Measurements from ENCODE around the gene CACNA1C.

Gene CACNA1C

DNA sequence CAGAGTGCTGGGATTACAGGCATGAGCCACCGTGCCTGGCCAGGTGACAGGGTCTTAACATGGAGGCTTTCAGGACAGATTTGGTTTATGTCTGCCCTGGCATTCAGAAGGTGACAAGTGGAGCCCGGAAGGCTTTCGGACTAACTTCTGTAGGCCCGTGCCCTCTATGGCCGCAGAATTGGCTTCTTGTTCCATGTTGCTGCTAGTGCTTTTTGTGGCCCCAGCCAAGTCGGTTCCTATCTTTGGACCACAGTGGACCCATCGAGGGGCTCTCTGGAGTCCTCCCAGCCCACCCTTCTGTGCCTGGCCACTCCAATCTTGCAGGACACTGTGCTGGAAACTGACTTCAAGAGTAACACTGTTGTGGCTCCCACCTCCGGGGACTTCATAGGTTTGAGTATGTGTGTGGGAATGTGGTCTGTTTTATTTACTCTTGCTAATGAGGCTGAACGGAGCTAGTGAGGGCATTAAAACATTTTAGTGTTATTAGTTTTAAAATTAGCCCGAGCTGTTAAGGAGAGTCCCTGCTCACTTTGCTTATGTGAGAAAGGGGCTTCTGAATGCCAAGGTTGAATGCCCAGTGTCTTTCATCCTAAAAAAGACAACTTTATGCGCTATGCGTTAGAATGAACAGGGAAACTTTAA is 245.9 kb downstream of the CACNA1C start:
- DNase-seq (ENCODE audit: low spot score) = no peak

DNA sequence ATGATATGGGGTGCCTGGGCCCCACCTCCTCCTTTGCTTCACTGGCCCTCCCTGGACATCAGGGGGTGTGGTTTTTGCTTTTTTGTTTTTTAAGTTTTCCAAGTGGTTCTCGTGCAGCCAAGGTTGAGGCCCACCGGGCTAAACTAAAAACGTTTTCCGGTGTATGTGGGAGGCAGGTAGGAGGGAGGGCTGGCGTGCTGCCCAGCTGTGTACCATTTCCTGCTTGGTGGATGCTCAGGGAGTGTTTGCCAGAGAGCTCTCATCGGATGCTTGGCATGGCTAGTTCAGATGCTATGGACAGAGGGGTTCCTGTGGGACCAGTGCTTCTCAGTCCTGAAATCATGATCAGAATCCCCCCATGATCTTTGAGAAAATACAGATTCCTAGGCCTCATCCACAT is 246.4 kb downstream of the CACNA1C start:
- DNase-seq (ENCODE audit: low spot score) = no peak

DNA sequence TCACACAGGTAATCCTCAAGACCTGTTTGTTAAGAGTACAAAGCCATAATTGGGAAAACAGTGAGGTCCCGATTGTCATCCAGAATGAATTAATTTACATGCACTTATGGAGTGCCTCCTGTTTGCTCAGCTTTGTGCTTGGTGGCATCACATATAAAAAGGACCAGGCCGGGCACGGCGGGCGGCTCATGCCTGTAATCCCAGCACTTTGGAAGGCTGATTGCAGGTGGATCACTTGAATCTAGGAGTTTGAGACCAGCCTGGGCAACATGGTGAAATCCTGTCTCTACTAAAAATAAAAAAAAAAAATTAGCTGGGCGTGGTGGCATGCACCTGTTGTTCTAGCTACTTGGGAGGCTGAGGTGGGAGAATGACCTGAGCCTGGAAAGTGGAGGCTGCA is 247.4 kb downstream of the CACNA1C start:
- DNase-seq (ENCODE audit: low spot score) = no peak

- DNase-seq (ENCODE audit: low spot score) = no peak
Measured at GRCh38 chr12:2300886-2301285, 248.1 kb downstream of the CACNA1C start.

DNA sequence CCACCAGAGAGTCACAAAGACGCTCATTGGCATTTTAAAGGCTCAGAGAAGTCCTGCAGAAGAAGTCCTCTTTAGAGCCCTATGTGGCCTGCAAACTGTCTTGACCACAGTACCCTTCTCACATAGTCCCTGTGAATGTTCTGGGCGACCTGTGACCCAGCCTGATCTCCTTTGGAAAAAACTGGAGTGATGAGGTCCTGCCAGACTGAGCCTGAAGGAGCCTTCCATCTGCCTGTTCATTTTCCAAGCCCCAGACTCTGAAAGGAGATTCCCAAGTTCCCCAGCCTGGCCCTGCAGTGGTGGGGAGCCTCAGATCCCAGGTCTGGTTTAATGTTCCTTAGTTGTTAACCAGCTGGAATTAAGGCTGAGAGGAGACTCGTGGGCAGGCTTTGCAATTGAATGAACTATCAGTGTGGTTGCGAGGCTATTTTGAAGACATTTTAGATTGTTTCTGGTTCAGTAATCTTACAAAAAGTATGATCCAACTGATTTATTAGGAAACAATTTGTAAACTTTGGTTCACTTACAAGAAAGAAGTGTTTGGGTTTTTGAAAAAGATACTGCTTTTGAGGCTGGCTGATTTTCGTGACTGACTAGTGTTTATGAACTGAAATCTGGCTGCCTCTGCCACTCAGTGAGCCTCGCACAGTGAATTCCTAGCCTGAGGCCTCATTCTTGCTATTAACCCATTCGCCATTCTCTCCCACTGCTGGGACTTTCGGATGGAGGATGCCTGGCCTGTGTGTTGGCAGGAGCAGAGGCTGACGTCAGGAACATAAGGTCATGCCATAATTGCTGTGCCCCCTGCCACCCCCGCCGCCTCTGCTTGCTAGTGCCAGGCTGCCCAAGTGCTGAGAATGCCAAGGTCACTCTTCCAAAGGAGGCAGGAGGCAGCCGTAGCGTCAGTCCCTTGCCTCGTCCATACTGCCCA is 249.0 kb downstream of the CACNA1C start:
- DNase-seq (ENCODE audit: low spot score) = no peak

GRCh38 chr12:2302711-2303580 is 250.2 kb downstream of the CACNA1C start:
- DNase-seq (ENCODE audit: low spot score) = no peak

DNA sequence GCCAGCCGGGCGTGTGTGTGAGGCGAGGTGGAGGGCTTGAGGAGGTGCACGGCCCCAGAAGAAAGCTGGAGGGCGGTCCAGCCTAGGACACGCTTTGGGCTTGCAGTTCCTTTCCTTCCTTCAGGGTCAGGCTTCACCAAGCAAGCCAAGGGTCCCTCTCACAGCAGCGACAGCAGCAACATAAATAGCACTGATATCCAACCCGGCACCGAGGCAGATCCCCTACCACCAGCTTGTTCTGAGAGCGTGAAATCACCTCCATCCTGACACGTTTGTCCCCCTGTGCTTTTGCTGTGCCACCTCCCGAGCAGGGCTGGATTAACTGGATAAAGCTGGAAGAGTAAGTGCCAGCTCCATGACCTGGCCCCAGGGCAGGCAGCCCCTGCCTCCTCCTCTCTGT is 251.4 kb downstream of the CACNA1C start:
- no peak for DNase-seq (ENCODE audit: low spot score)

GRCh38 chr12:2306012-2306411 is 253.2 kb downstream of the CACNA1C start:
- DNase-seq (ENCODE audit: low spot score) = peak; percentile 71

DNA sequence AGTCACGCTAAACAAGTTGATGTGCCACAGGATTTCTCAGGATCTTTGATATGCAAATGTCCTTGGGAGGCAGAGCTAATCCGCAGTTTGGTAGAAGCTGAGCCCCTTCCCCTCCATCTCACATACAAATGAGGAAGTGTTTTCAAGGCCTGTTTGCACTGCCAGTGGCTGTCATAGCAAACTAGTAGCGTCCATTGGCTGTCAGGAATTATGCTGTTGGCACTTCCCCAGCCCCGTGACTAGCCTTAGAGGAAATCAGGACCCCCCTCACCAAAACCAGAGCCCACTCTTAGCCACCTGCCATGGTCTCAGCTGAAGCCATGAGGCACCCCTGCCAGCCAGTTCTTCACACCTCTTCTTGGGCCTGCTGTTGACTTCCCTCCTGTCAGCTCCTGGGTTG is 253.9 kb downstream of the CACNA1C start:
- peak; percentile 42 for DNase-seq (ENCODE audit: low spot score)

- no peak for DNase-seq (ENCODE audit: low spot score)
Measured at GRCh38 chr12:2307550-2307949, 254.8 kb downstream of the CACNA1C start.

- no peak for DNase-seq (ENCODE audit: low spot score)
Measured at GRCh38 chr12:2309647-2310046, 256.9 kb downstream of the CACNA1C start.

GRCh38 chr12:2311020-2311778 is 258.4 kb downstream of the CACNA1C start:
- no peak for DNase-seq (ENCODE audit: low spot score)

- DNase-seq (ENCODE audit: low spot score) = no peak
Measured at GRCh38 chr12:2312175-2312574, 259.4 kb downstream of the CACNA1C start.

DNA sequence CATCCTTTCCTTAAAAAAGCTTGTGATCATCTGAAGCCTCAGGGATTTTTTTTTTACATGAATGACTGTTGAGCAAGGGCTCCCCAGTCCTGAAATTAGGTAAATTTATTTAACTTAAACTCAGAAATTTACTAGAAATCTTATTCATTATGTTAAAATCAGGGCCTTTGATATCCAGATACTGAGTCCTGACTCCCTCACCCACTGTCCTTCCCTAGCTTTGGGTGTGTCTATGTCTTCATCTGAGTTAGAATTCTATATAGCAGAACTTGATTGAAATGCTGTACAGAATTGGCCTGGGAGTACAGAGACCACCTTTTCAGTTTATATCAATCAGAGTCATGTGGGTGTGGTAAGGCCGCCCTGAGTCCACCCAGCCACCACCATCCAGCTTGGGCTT is 260.0 kb downstream of the CACNA1C start:
- DNase-seq (ENCODE audit: low spot score) = no peak

- DNase-seq (ENCODE audit: low spot score) = no peak
Measured at GRCh38 chr12:2314492-2314891, 261.7 kb downstream of the CACNA1C start.

GRCh38 chr12:2317772-2318171 is 265.0 kb downstream of the CACNA1C start:
- DNase-seq (ENCODE audit: low spot score) = no peak

DNA sequence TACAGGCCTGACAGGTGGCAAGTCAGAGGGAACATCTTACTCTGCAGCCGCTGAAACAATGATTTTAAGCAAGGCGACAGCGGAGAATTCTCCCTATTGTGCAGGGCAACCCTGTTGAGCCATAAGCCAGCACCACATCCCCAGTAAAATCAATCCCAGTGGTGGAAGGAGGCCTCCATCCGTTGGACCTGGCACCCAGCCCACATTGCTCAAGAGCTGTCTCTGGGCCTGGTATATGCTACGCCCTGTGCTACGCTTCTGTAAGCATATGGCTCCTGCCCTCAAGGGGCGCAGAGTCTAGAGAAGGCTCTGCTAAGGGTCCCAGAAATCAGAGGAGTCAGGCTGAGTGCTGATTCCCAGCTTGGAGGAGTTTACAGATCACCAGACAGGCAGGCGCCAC is 265.5 kb downstream of the CACNA1C start:
- DNase-seq (ENCODE audit: low spot score) = no peak

DNA sequence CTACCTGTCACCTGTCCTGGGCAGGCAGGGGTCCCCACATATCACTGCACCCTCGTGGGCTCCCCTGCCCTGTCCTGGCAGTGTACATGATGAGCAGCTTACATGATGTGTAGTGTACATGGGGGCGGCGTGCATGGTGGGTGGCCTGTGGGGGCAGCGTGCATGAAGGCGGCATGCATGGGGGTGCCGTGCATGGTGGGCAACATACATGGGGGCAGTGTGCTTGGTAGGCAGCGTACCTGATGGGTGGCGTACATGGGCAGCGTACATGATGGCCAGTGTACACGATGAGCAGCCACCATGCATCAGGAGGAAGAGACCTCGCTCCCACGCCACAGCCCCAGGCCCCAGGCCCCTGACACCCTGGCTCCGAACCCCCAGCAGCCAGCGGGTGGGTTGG is 266.3 kb downstream of the CACNA1C start:
- no peak for DNase-seq (ENCODE audit: low spot score)

DNA sequence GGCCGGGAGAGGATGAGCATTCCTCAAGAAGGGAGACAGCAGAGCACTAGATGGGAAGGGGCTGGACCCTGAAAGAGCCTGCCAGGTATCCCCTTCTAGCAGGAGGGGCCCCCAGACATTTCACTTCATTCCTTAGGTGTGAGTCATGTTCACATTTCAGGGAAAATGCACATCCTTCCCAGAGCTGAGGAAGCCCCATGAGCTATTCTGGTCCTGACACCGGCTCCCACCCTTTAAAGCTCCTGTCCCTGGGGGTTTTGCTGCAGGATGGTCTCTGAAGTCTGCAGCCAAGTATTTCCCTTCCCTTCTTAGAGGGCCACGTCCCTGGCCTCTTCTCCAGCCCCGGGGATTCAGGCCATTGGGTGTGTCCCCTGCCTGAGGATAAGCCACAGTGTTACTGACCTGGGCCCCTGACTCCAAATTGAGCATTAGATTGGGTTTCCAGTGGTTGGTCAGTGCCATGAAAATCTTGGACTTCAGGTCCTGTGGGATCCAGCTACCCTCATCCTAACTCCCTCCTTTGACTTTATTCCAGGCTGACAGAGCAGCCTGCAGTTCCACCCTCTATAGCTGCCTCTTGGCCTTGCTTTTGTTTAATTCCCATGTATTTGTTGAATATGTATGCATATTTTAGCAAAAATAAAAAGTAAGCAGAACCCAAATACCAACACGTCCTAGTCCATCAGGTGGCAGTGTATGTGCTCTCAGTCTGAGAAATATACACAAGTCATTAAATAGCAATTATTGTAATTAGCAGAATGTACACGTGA is 267.1 kb downstream of the CACNA1C start:
- no peak for DNase-seq (ENCODE audit: low spot score)

DNA sequence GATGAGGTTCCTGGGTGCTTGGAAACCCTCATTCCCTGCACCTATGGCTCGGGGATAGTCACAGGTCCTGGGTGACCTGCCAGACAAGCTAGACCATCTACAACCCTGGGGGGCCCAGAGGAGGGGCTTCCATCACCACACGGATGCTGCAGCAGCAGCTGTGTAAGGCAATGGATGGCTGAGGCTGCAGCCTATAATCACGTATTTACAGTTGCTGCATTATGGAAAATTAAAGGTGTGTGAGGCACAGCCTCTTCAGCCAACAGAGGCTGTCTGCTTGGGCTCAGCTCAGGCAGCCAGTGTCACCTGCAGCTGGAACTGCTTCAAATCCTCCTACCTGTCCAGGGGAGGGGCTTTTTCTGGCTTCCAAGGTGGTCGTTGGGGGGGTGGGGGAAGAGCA is 268.1 kb downstream of the CACNA1C start:
- DNase-seq (ENCODE audit: low spot score) = no peak

- no peak for DNase-seq (ENCODE audit: low spot score)
Measured at GRCh38 chr12:2322554-2323120, 269.9 kb downstream of the CACNA1C start.

All from NAMALWA (cell line).